PFSK-1 (cell line): Measurements from ENCODE around the gene APP.

Experiments
- POLR2AphosphoS5 ChIP-seq: IDR thresholded peaks from 2 replicates; pipeline ENCODE4 v1.6.1; 2012; ENCODE audit warnings: low read depth, mild to moderate bottlenecking, control low read depth, low read length, moderate library complexity
- REST ChIP-seq, 2 experiments: IDR thresholded peaks; 2 replicates each; pipeline versions ENCODE4 v1.6.1 to v1.8.0; 2011 to 2012; ENCODE audit warnings: low read depth in 2 of 2, low read length in 2 of 2, control low read depth in 1 of 2, inconsistent platforms in 1 of 2, mild to moderate bottlenecking in 1 of 2, moderate library complexity in 1 of 2; ENCODE audit not compliant: insufficient read depth in 1 of 2
- TAF1 ChIP-seq: IDR thresholded peaks from 2 replicates; pipeline ENCODE4 v1.6.1; 2012; ENCODE audit warnings: low read length, control low read depth, borderline replicate concordance; ENCODE audit not compliant: insufficient read depth

DNA sequence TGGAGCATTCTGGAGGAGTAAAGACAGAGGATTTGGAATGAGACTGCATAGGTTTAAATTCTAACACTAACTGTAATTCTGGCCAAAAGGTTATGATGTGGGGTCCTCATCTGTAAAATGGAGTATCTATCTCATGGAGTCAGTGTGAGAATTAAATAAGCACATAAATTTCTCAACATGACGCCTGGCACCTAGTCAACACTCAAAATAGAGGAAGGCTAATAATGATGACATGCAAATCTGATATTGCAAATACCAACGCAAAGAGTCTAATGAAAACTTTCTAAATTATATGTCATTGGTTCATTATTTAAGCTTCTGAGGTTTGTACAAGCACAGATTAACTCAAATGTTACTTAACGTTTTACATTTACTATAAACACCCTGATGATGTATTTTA is 29.6 kb downstream of the APP start:
- TF ChIP-seq POLR2AphosphoS5: no peak
- no peak for TF ChIP-seq TAF1
- TF ChIP-seq REST (IDR thresholded peaks at IDR 0.05; ENCODE audit: insufficient read depth in 1 of 2, low read depth in 2 of 2, low read length in 2 of 2): no peak
